GM21526 (cell line): ENCODE results near the gene G3BP2.
"Not testable (repeated sequence)": the region's sequence is repeated elsewhere in the genome, so short reads cannot be mapped to it uniquely, and the experiment has no call there.

Experiments used
- ATAC-seq: cut with Tn5 transposase; IDR thresholded peaks from one replicate; pipeline ENCODE4 v1.9.1; 2021; ENCODE audit warnings: moderate library complexity; ENCODE audit not compliant: unreplicated experiment, low FRiP score

The G3BP2 gene

GRCh38 chr4:75673027-75673958 is at the start of gene G3BP2:
G3BP2 (minus strand) TSS chr4:75673411; CDS start chr4:75662025, 11,386 bp downstream.
- peak; percentile 91 for ATAC-seq

DNA sequence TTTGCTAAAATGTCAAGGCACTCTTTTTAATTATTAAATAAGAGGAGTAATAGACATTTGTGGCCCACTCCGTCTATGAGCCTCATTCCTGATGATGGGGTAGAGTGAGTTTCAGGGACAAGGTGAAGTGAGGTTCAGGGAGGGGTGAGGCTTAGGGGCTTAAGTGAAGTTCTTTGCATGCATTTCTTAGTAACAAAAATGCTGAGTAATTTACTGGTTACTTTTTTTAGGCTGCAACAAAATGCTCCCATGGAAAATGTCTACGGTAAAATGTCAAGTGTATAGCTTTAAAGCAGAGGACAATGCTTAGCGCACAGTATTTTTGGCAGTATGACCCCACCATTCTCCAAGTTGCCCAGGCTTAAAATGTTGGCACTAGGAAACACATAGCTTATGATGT is 49.2 kb upstream of the G3BP2 start:
- ATAC-seq, result no peak

DNA sequence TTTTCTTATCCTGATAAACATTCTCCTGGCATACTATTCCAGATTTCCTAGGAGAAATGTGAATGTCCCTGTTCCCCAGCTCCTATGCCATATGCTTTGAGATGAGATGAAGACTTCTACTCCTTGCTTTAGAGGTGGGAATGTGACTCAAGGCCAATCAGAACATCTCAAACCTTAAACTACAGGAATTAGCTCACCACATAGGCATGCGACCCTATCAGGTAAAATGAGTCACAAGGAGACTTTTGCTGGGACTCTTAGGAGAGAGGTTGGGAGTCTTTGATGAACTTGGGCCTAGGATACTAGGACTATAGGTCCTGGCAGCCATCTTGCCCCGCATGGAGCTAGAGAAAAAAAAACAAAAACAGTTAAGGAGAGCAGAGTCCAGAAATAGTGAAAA is 45.3 kb upstream of the G3BP2 start:
- ATAC-seq, result no peak

- no peak for ATAC-seq
Observed at GRCh38 chr4:75717408-75717807, 44.2 kb upstream of the G3BP2 start.

DNA sequence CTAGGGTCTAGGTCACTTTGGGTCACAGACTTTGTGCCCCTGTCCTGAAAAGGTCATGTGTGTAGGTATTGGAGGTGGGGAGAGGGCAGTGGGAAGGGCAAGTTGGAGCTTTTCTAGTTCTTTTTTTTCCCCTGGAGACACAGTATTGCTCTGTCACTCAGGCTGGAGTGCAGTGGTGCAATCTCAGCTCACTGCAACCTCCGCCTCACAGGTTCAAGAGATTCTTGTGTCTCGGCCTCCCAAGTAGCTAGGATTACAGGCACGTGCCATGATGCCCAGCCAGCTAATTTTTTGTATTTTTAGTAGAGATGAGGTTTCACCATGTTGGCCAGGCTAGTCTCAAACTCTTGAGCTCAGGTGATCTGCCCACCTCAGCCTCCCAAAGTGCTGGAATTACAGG is 42.8 kb upstream of the G3BP2 start:
- ATAC-seq, result not testable (repeated sequence)

DNA sequence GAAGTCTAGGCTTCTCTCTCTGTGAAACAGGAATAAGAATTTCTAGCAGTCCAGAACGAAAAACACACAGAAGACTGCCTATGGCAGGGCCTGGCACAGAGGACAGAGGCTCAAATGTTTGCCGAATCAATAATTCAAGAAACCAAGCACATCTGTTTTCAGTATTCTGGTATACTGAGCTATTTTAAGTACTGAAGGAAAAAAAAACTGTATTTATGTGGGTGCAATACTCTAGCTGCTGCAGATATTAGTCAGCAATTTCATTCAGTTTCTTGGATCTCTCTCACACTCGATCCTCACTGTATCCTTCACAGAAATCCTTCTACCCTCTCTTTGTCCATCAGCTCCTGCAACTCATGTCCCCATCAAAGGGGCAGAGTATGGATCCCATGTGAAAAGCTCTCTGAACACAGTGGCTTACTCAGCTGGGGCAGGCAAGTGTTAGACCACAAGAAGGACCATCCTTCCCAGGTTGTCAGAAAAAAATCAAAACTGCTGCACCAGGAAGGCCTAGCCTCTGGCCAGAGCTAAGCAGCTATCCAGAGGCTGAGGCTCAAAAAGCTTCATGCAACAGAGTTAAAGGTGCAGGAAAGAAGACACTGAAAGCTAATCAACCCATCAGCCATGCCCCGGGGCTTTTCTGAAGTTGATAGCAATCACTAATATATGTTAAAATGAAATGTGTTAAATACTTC is 42.0 kb upstream of the G3BP2 start:
- ATAC-seq, result no peak

GRCh38 chr4:75714704-75715103 is 41.5 kb upstream of the G3BP2 start:
- ATAC-seq, result no peak

- no peak for ATAC-seq
Observed at GRCh38 chr4:75714011-75714410, 40.8 kb upstream of the G3BP2 start.

GRCh38 chr4:75710246-75710645 is 37.0 kb upstream of the G3BP2 start:
- no peak for ATAC-seq

- ATAC-seq, result no peak
Observed at GRCh38 chr4:75708218-75708691, 35.0 kb upstream of the G3BP2 start.

DNA sequence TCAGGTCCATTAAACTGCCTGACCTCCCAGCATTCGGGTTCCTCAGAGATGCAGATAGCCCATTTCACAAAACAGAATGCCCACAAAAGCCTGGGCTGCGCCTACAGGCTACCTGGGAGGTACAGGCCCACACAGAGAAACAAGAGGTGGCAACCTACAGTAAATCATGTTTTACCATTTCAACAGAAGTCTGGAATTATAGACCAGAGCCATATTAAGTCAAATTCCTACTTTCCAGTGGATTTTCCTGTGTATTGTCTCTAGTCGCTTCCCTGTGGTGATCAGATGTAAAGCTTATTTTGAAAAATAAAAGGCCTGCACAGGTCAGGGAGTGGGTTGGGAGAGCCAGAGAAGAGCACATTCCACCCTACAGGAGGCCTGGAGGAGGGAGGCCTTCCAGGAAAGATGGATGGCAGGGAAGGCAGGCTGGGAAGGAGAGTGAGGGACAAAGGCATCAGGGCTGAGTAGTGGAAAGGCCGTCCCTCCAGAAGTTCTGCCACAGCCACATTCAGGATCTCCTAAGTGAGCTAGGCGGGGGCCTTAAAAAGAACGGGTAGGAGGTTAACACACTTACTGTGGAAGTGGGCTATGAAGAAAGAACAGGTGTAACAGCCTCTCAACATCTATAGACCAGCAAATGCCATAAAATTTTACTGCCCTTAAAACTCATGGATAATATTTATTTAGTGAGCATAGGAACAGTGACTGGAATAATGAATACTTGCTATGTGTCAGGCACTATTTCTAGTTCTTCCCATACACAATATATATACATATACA is 32.2 kb upstream of the G3BP2 start:
- no peak for ATAC-seq

DNA sequence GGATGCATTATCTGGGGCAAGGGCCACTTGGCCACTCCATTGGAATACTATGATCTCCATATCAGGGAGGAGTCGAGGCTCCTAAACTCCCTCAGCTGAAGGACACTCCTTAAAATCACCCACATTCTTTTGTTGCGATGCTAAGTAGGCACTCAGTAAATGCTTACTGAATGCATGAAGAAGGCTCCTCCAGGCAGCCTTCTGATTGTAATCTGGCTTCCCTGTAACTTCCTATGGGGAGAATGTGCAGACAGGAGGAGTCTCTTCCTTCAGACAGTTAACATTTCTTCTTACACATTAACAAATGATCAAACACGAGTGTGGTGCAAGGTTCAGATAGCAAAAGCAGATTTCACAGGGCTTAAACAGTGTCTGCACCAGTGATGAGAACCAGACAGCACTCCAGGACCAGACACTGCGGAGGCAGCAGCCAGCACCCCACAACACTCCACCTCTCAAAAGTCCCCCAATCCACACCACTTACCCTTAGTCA is 29.8 kb upstream of the G3BP2 start:
- no peak for ATAC-seq

DNA sequence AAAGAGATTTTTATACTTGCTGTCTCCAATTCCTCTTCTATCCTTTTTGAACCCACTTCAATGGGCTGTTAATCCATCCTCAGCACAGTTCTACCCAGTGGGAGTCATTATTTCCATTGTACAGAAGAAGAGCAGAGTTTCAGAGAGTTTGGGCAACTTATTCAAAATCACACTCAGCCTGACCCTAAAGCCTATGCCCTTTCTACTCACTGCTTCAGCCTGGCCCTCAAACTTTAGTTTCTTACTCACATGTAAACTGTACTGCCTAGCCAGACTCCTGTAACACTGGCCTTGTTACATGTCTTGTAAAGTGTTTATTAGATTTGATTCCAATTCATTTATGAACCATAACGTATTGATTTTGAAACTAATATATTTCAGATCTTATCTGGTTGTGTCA is 26.1 kb upstream of the G3BP2 start:
- ATAC-seq, result no peak

DNA sequence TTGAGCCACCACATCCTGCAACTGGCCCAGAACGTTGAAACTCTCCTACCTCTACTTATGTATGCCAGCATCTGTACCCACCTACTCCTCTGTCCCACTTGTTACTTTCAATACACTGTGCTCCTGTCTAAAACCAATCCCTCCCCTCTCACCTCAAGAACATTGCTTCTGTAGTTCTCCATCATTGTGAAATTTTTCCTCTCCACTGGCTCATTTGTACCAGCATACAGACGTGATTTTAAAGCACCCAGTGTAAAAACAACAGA is 25.7 kb upstream of the G3BP2 start:
- peak; percentile 34 for ATAC-seq

DNA sequence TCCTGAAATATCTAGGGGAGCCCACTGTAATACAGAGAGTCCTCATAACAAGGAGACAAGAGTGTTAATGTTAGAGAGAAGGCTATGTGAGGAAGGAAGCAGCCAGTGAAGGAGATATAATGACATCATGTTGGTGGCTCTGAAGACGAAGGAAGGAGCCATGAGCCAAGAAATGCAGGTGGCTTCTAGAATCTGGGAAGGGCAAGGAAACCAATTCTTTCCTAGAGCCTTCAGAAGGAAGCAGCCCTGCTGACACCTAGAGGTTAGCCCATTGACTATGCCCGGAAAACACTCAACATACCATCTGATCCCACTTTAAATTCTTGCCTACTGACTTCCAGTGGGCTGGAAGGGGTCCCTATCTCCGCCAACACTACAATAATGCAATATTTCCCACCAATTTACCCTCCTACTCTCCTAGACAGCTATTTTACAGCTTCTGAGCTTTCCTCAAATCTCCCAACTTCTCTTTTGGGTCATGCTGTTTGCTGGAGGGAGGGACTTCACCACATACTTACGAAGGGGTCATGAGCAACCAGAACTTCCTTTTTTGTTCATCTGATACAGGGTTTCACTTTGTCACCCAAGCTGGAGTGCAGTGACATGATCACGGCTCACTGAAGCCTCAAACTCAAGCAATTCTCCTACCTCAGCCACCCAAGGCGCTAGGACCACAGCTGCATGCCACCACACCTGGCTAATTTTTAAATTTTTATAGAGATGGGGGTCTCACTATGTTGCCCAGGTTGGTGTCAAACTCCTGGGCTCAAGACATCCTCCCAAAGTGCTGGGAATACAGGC is 25.2 kb upstream of the G3BP2 start:
- peak; percentile 85 for ATAC-seq

DNA sequence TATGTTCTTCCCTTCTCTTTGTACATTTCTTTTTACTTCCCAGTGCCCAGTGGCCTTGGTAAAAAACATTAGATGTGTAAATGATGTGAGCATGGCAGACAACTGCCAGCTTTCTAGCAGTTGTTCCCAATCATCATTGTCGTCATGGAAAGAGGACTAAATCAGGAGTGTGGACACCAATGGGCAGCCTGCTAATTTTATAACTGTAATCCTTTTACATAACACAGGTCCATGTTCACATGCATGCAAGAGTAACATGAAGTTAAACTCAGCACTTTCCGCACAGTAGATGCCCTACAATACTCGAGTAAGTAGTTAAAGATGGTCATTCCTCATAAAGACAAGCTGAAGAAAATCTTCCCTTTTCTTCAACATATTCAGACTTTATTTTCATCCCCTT is 23.4 kb upstream of the G3BP2 start:
- no peak for ATAC-seq

GRCh38 chr4:75696071-75696470 is 22.9 kb upstream of the G3BP2 start:
- ATAC-seq, result no peak

DNA sequence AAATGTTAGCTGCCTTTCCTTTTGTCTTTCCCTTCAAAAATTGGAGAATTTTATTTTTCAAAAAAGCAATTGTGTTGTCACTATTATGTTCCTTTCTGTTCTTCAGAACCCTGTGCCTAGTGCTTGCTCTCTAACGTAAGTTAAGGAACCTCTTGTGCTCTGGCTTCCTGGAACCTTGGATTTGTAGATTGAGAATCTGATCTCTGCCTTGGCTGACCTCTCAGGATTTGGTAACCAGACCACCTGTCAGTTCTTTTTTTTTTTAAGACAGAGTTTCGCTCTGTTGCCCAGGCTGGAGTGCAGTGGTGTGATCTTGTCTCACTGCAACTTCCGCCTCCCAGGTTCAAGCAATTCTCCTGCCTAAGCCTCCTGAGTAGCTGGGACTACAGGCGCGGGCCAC is 18.9 kb upstream of the G3BP2 start:
- ATAC-seq, result not testable (repeated sequence)

GRCh38 chr4:75687125-75687524 is 13.9 kb upstream of the G3BP2 start:
- ATAC-seq, result not testable (repeated sequence)

- ATAC-seq, result no peak
Observed at GRCh38 chr4:75686346-75686745, 13.1 kb upstream of the G3BP2 start.
